GM21825 (cell line): Measurements from ENCODE around the gene LRP4.

Experiments
- ATAC-seq: cut with Tn5 transposase; IDR thresholded peaks from one replicate; pipeline ENCODE4 v1.9.1; 2021; ENCODE audit warnings: mild to moderate bottlenecking, moderate library complexity; ENCODE audit not compliant: unreplicated experiment

The LRP4 gene

DNA sequence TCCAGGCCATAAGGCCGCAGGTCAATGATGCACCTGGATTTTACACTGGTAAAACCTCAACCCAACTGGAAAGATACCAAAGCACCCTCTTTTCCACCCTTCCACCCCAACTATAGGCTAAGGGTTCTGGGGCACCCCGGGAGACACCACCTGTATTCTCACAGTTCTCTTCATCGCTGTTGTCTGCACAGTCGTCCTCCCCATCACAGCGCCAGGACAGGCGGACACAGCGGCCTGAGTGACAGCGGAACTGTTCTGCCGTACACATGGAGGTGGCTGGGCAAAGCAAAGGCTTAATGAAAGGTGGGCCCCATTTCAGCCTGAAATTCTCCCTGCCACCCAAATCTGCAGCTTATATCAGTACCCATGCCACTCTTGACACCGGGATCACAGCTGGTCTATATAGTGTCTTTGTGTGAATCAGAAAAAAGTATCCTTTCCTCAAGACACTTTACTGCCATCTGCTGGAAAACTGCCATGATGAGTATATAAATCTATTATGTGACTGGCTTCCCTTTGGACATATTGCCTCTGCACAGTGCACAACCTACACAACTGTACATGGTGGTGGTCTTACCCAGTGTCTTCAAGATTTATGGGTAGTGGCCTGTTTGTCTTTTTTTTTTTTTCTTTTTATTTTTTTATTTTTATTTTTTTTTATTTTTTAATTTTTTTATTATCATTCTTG is 21.5 kb downstream of the LRP4 start:
- ATAC-seq: no peak

DNA sequence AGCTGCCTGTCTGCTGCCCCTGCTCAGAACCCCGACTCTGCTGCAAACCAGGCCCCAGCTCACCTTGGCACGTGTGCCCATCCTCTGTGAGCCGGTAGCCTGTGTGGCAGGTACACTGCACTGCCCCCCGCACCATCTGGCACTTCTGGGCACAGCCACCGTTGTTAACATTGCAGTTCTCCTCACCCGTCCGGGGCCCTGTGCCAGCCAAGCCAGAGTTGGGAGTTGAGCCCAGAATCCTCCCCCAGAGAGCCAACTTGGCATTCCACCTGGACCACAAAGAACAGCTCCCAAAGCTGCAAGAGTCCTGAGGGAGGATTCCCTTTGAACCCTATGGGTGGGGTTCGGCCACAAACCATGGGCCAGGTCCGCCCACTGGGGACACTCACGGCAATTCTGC is 22.5 kb downstream of the LRP4 start:
- no peak for ATAC-seq

DNA sequence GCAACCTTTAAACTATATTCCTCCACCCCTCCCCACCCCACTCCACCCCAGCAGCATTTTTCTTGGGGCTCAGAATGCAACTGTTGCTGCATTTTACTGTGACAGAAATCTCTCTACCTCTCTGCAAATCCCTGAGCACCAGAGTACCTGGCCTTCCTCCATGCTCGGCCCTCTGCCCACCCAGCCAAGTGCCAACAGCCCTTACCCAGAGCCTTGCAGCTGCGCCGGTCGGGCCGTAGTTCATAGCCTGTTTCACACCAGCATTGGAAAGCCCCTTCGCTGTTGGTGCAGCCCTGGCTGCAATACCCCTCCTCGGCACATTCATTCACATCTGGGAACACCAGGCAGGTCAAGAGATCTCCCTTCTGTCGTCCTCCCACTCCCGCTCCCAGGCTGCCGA is 23.4 kb downstream of the LRP4 start:
- no peak for ATAC-seq

DNA sequence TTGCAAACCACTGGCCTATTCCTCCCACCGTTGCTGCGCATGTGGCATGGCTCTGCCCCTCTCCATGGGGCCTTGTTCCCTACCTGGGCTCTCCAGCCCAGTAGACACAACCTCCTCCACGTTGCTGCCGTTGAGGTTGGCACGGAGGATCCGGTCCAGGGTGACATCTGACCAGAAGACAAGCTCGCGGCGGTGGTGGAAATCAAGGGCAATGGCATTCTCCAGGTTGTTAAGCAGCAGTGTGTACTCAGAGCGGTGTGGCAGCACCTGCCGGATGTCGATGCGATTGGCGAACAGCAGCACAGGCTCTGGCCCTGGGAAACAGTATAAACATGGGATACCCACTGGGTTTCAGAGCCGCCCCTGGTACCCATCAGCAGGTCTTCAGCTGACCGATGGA is 23.8 kb downstream of the LRP4 start:
- ATAC-seq: no peak

DNA sequence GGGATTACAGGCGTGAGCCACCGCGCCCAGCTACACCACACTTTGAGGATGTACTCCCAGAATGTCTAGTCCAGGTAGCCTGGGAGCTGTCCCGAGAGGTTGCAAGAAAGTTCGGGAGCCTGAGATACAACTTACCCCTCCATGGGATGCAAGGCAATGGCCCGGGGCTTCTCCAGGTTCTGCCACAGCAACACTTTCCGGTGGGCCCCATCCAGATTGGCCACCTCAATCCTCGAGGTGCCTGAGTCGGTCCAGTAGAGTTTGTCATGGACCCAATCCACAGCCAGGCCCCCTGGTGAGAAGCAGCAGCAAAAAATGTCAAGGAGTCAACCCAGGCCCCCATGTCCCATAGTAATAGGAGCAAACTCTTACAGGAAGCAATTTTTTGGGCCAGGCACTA is 25.5 kb downstream of the LRP4 start:
- no peak for ATAC-seq

DNA sequence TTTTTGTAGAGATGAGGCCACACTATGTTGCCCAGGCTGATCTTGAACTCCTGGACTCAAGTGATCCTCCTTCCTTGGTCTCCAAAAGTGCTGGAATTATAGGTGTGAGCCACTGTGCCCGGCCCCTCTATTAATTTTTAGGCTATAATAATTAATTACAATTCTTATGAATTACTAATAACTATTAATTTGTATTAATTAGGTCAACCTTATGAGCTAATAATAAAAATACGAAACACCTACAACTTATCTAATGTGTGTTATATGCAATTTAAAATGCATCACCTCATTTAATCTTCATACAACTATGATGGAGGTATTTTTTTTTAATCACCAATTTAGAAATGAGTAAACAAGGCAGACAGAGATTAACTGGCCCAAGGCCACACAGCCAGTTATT is 26.2 kb downstream of the LRP4 start:
- no peak for ATAC-seq

DNA sequence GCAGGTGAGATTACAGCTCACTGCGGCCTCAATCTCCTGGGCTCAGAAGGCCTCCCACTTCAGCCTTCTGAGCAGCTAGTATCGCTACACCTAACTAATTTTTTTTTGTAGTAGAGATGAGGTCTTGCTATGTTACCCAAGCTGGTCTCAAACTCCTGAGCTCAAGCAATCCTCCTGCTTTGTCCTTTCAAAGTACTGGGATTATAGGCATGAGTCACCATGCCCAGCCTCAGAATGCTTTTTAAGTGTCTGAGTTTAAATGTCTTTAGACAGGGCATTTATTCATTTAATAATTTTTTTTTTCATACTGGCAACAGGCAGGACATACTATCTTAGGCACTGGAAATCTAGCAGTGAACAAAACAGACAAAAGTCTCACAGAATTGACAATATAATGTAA is 27.7 kb downstream of the LRP4 start:
- ATAC-seq: no peak

DNA sequence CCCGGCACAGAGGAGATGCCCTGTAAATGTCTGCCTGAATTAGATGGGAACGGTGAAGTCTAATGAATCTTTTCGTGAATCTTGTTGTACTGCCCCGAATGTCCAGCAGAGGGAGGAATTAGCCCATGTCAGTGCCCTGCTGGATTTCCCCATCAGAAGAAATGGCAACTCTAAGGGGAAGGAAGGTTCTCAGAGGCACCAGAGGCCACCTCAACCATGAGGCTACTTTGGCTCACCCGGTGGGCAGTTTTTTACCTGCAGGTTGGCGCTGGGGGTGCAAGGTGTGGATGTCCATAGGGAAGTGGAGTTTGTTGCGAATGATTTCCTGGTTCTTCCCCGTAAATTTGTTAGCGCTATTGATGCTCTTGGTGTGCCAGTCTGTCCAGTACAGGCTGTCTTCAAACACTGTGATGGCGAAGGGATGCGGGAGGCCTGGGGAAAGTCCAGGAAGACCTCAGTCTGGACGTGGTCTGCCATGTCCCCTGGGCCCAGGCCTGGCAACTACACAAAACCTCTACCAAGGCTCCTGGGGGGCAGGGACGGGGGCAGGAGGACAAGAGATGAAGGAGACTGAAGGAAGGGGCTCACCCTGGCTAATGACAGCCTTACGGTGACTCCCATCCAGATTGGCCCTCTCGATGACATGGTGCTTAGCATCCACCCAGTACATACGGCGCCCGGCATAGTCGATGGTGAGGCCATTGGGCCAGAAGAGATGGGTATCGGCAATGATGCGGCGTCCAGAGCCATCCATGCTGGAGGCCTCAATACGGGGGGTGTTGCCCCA is 28.5 kb downstream of the LRP4 start:
- peak; percentile 52 for ATAC-seq

DNA sequence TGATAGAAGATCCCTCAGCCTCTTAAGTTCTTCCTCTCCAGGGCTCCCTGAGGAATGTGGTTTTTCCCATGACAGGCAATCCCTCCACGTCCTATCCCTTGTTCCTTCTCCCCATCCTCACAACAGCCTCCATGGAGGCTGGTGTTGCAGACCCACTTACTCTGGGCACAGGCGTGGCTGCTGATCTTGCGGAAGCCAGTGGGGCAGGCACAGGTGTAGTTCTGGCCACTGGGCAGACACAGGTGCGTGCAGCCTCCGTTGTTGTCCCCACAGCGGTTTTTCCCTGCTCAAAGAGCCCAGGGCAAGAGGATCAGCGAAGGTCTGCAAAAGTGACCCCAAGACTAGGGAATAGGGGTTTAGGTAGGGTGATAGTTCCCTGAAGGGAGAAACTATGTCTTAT is 29.1 kb downstream of the LRP4 start:
- no peak for ATAC-seq

DNA sequence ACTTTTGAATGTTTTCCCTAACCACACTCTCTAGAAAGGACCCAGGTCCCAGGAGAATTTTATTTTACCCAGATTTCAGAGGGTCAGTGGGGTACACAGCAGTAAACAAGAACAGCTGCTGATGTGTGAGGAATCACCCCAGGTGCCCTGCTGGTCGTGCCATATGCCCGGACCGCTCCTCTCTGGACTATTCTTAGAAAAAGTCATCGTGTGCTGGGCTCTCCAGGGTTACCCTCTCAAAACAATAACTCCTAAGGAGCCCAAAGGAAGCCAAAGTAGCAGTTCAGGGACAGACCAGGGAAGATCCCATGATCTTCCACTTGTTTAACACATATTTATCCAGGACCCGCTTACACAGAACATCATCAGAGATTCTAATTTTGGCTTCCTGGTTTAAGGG is 29.7 kb downstream of the LRP4 start:
- no peak for ATAC-seq

DNA sequence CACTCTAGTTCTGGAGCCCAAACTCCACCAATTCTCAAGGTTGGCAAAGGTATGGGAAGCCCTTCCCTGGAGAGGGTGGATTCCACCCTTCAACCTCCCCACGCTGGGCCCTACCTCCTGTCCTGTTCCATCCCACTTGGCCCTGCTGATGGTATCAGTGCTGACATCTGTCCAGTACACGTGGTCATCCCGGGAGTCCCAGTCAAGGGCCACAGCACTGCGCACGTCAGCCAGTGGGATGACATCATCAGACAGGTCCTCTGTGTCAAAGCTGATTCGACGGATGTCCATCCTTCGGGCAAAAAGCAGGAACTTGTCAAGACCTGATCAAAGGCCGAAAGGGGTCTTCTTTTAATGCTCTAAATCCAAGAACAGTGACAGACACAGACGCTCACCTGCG is 32.1 kb downstream of the LRP4 start:
- no peak for ATAC-seq

DNA sequence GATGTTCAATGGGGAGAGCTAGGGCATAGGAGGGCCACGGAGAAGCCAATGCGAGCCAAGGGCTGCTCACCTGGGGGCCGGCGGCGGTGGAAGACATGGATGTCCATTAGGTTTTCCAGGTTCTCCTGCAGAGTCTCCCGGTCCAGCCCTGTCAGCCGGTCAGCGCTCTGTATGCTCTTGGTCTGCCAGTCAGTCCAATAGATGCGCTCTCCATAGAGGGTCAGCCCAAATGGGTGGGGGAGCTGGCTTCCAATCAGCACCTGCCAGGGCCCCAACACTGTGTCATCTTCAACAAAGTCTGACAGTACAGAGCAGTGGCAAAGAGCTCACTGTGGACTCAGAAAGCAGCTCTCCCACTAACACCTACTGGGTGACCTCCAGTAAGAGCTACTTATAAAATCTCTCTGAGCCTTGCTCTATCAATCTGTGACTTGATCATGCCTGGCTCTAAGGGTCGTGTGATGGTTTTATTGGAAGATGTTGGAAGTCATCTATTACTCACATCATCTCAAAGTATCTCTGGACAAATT is 39.2 kb downstream of the LRP4 start:
- ATAC-seq: no peak

DNA sequence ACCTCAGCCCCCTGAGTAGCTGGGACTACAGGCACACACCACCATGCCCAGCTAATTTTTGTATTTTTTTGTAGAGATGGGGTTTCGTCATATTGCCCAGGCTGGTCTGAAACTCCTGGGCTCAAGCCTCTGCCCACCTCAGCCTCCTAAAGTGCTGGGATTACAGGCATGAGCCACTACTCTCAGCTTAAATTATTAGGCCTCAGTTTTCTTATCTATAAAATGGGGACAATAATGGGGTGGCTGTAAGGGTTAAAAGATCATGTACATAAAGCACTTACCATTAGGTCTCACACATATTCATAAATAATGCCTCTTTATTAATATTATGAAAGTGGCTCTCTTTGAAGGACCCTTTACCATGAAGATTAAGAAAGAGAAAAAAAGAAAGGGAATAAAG is 40.8 kb downstream of the LRP4 start:
- no peak for ATAC-seq

DNA sequence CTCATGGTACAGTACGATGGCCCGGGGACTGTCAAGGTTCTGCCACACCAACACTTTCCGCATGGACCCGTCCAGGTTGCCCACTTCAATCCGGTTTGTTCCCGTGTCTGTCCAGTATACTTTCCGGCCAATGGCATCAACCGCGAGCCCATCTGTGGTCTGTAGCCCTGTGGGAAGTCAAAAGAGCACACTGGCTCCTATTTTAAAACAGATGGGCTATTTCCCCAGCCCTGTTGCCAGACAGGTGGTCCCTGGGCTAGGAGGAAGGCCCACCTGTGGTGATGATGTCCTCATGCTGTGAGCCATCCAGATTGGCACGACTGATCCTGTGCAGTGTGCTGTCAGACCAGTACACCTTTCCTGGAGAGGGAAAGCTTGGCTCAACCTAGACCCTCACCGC is 41.9 kb downstream of the LRP4 start:
- ATAC-seq: no peak

DNA sequence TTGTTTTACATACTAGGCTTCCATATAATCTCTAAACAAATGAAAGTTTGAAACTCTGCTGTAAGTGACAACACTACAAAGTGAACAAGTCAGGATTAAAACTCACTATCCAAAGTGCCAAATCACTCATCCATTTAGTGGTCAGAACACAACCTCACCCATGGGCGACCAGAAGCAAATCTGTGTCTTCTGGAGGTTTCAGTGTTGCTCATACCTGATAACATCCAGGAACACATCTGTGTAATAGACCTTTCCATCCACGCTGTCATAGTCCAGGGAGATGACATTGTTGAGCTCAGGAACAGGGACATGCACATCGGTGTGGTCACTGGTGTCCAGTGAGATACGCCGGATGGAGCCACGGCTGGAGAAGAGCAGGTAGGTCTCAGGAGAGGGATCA is 43.8 kb downstream of the LRP4 start:
- ATAC-seq: no peak

DNA sequence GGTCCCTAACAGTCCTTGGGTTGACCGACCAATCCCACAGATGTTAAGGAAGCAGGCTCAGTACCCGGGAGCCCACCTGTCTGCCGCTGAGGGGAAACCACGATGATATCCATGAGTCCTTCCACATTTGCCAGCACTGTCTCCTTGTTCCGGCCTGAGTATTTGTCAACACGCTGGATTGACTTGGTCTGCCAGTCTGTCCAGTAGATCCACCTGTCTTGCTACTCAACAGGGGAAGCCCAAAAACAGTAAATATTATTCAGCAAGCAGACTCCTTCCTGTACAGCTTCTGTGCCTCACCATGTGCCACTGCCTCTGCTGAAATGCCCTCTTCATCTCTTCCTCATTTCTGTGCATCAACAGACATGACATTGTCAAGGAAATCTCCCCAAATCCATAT is 49.4 kb downstream of the LRP4 start:
- no peak for ATAC-seq

DNA sequence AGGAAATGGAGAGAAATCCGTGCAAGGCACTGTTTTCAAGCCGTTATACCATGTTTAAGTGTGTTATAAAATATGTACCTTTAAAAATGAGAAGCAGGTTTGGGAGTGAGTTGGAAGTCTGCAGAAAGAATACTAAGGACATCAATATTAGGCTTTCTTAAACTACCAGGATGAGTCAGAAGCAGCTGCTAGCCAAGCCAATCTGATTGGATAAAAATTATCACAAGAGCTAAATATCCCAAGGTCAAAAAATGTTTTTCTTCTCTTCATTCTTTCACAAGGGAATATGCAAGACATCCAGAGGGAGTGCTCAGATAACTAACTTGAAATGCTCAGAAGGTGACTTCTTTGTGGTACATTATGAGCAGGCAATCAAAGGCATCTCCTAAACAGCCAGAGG is 53.0 kb downstream of the LRP4 start:
- ATAC-seq: no peak

DNA sequence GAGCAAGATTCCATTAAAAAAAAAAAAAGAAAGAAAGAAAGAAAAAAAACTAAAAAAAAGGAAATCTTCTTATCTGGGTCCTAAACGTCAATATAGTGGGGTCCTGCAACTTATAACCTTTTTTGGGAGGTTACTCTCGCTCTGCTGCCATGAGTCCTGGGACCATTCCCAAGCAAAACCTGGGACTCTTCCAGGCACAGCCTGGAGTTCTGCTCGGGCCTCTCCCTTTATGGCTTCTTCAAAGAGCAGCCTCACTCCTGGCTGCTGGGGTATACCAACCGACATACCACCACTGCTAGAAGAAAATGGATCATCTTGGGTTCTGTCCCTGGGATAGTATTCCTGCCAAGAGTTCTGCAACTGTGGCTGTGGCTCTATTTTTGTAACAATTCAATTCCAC is 58.1 kb downstream of the LRP4 start:
- ATAC-seq: no peak

DNA sequence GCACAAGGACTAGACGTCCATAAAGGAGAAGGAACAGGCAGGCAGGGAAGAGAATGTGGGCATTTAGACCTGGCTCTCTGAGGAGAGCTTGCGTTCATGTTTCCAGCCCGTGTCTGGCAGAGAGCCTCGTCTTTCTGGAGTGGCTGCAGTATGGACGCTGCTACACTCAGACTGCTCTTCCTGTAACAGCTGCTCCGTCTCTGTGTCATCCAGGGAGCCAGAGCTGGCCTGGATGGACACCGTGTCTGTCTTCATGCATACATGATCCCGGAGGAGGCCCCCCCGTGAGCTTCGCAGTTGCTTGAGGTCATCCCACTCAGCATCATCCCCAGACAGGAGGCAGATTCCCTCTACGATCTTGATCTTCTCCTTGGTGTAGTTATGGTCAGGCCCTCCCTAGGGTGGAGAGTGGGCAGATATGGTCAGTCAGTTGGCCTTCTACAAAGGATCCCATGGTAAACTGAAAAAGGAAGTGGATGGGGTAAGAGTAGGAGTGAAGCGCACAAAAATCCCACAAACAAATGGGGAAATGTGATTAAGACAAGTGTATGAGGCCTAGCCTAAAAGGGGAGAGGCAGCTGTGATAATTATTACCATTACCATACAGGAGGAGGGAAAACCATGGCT is 59.3 kb downstream of the LRP4 start:
- no peak for ATAC-seq

DNA sequence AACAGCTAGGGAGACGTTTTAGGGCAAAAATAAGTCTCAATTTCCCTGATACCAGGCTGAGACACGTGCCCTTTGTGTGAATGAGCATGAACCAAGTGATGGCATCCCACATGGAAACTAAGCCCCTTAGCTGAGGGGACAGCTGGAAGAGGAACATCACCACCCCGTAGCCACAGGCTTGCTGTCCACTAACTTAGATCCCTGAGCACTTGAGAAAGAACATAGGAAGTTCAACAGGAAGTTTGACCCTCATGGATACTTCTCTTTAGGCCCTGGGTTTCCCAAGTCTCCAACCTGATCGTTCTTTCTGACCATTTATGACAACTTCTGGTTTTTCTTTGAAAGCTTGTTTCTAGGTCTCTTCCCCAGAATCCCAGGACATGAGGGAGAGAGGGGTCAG is 60.7 kb downstream of the LRP4 start:
- ATAC-seq: no peak

DNA sequence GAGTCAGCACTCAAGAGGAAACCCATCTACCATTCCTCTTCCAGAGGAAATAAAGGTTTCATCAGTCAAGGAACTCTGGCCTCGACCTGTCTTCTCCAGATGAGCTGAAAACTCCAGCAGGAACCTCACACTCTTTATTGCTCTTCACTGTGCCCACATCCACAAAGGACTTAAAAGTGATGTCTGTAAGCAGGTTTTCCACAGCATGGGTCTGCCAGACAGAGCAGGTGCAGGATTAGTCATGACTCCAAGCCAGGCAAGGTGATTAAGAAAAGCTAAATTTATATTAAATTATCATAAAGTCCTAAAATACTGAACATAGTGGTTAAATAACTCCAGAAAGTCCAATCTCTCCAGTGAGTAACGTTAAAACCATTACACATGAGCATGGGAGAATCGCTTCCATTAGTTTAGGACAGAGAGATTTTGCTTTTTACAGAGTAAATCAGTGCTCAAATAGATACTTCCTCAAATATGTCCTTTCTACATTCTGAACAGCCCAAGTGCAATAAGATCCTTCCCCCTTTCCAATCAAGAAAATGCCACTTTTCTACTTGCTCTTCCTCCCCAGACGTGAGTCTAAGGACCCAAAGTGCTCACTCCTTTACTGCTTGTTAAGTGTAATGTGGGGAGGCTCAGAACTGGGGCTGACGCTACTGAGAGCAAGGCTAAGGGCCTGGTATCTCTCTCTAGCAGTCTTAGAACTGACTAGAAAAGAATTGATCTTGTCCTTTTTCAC is 61.6 kb downstream of the LRP4 start:
- no peak for ATAC-seq
